Uterus (tissue), 2 donors: ENCODE data around the gene ZNF79.

Experiments
- CTCF ChIP-seq, 4 experiments: fragments of 200-600 bp in 2 of 4; fragments of 450-650 bp in 2 of 4; sonication (generic) in 2 of 4; IDR thresholded peaks; one replicate each; pipeline ENCODE4 v1.5.1; 2016 to 2019; ENCODE audit warnings: antibody characterized with exemption in 4 of 4, mild to moderate bottlenecking in 2 of 4, moderate library complexity in 1 of 4
- POLR2A ChIP-seq, 2 donors: fragments of 450-650 bp; IDR thresholded peaks; one replicate each; pipeline ENCODE4 v1.6.1; 2016; ENCODE audit warnings: antibody characterized with exemption in 2 of 2, mild to moderate bottlenecking in 1 of 2, moderate library complexity in 1 of 2

- TF ChIP-seq CTCF (IDR thresholded peaks at IDR 0.05) (no peak), POLR2A (IDR thresholded peaks at IDR 0.05) (no peak)
Measured at GRCh38 chr9:127493592-127494303, 69.6 kb downstream of the ZNF79 start.
